Airway epithelial cell (primary cell): ENCODE measurements around the gene MYO18B. TPM values are rescaled to one million over a fixed set of nuclear protein-coding genes. Genes with fewer than 3 reads are reported as not detected.

Experiments
- total RNA-seq: library from RNA; depleted of rRNA; stranded (reverse); fragments of >200 nt; gene quantifications from 2 replicates; pipeline ENCODE4 v1.2.3, GENCODE V29; 2015

The MYO18B gene, protein sequence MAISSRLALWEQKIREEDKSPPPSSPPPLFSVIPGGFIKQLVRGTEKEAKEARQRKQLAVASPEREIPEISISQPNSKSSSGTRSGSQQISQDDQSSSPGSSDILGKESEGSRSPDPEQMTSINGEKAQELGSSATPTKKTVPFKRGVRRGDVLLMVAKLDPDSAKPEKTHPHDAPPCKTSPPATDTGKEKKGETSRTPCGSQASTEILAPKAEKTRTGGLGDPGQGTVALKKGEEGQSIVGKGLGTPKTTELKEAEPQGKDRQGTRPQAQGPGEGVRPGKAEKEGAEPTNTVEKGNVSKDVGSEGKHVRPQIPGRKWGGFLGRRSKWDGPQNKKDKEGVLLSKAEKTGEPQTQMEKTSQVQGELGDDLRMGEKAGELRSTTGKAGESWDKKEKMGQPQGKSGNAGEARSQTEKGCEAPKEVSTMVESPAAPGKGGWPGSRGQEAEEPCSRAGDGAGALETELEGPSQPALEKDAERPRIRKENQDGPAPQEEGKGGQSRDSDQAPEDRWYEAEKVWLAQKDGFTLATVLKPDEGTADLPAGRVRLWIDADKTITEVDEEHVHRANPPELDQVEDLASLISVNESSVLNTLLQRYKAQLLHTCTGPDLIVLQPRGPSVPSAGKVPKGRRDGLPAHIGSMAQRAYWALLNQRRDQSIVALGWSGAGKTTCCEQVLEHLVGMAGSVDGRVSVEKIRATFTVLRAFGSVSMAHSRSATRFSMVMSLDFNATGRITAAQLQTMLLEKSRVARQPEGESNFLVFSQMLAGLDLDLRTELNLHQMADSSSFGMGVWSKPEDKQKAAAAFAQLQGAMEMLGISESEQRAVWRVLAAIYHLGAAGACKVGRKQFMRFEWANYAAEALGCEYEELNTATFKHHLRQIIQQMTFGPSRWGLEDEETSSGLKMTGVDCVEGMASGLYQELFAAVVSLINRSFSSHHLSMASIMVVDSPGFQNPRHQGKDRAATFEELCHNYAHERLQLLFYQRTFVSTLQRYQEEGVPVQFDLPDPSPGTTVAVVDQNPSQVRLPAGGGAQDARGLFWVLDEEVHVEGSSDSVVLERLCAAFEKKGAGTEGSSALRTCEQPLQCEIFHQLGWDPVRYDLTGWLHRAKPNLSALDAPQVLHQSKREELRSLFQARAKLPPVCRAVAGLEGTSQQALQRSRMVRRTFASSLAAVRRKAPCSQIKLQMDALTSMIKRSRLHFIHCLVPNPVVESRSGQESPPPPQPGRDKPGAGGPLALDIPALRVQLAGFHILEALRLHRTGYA (N-terminal part only)
- total RNA-seq, result not detected in 2 replicates

DNA sequence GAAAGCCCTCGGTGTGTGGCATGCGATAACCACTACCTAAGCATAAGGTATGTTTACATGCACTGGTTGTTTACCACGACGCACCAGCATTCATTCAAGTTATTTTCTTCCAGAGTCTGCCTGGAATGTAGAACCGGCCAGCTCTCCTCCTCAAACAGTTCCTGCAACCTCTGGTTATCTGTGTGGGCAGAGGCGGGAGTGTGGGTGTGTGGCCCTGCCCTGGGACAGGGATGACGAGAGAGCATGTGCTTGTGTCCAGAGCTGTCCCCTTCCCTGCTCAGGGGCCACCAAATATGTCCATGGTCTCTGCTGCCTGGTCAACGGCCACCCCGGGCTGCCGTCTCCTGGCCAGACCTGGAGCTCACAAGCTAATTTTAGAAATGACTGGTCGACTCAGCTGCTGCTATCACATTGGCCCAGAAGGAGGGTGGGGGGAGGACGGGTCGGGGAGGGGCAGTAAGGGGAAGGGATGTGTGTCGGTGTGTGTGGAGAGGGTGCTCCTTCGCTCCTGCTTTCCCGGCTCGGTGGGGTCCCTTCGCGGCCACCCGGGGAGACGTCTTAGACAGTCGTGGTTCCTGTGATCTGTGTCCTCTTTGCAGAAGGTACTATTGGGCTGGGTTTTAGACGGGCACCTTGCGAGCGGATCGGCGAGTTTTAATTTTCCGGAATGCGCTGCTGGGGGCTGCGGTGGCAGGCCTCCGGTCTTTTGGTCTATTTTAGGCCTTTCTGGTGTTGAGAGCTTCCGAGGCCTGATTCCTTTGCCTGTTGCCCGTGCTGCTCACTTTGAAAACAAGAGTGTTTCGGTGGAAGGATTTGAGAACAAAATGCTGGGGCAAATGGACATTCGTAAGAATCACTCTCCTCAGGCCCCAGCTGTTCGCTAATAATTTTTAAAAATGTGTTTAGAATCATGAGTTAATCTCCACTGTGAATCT lies at the start of gene MYO18B:
Gene MYO18B (plus strand): TSS at position 497 of the 935 bp plus-strand sequence. CDS start 18,905 bp downstream, outside the sequence.

Other genes with a start within 250 kb of the MYO18B start
- 1.0 and 2.1 TPM in 2 replicates for gene GRK3, start 177.5 kb upstream of the MYO18B start, total RNA-seq